ENCODE data around the gene NAV3.

Gene NAV3

GRCh38 chr12:77833329-77833728 is 2.6 kb downstream of the NAV3 start:
- Histone ChIP-seq H4K20me1 (ENCODE audit: insufficient read depth, low read length, poor library complexity, severe bottlenecking) (no peaks in the 10 kb centered on the region), H3K4me3 (ENCODE audit: low read length, poor library complexity, severe bottlenecking) (no peak overlapping the region)

GRCh38 chr12:77834618-77835017 is 3.9 kb downstream of the NAV3 start:
- H3K79me2 ChIP-seq (ENCODE audit: insufficient read depth, low read length), result no peaks in the 10 kb centered on the region
- no peaks in the 10 kb centered on the region for H3K36me3 ChIP-seq (ENCODE audit: insufficient read depth, low read length)
- no peaks in the 10 kb centered on the region for H4K20me1 ChIP-seq (ENCODE audit: insufficient read depth, low read length, poor library complexity, severe bottlenecking)

More at GRCh38 chr12:77833329-77833728, 2.6 kb downstream of the NAV3 start:
- H3K9me3 ChIP-seq (ENCODE audit: insufficient read depth, low read depth, low read length), result no peaks in the 10 kb centered on the region
- no peaks in the 10 kb centered on the region; the same call in 1 of the 2 replicates for H3K9me2 ChIP-seq (replicated peaks; ENCODE audit: low read depth, low read length)
- no peaks in the 10 kb centered on the region for H3K27me3 ChIP-seq (ENCODE audit: insufficient read depth, low read length, poor library complexity, severe bottlenecking)
- H3K36me3 ChIP-seq (ENCODE audit: insufficient read depth, low read length), result no peaks in the 10 kb centered on the region
- TF ChIP-seq EZH2phosphoT487 (IDR thresholded peaks at IDR 0.05; ENCODE audit: borderline replicate concordance) (no peak), CTCF (conservative IDR thresholded peaks at IDR 0.05; ENCODE audit: low read length) (no peak)
- H3F3A ChIP-seq (ENCODE audit: low read depth), result no peaks in the 10 kb centered on the region
- H3K4me1 ChIP-seq (ENCODE audit: insufficient read depth, low read length, poor library complexity, severe bottlenecking), result no peaks in the 10 kb centered on the region
- H3K9ac ChIP-seq (ENCODE audit: low read depth, low read length, poor library complexity, severe bottlenecking), result no peak overlapping the region
- H3K79me2 ChIP-seq (ENCODE audit: insufficient read depth, low read length), result no peaks in the 10 kb centered on the region
- H2AFZ ChIP-seq (ENCODE audit: low read length), result no peak overlapping the region
- H3K4me2 ChIP-seq (ENCODE audit: low read depth, low read length, poor library complexity, severe bottlenecking), result no peak overlapping the region

GRCh38 chr12:77835969-77836368 is 5.3 kb downstream of the NAV3 start:
- TF ChIP-seq EZH2phosphoT487 (IDR thresholded peaks at IDR 0.05; ENCODE audit: borderline replicate concordance), result no peak
- no peak for TF ChIP-seq CTCF (conservative IDR thresholded peaks at IDR 0.05; ENCODE audit: low read length)
- no peak overlapping the region for H2AFZ ChIP-seq (ENCODE audit: low read length)

More at GRCh38 chr12:77834618-77835017, 3.9 kb downstream of the NAV3 start:
- Histone ChIP-seq H3K9me2 (replicated peaks; ENCODE audit: low read depth, low read length) (no peaks in the 10 kb centered on the region; the same call in 1 of the 2 replicates), H3F3A (ENCODE audit: low read depth) (no peaks in the 10 kb centered on the region), H3K4me1 (ENCODE audit: insufficient read depth, low read length, poor library complexity, severe bottlenecking) (no peaks in the 10 kb centered on the region), H3K9me3 (ENCODE audit: insufficient read depth, low read depth, low read length) (no peaks in the 10 kb centered on the region), H3K27me3 (ENCODE audit: insufficient read depth, low read length, poor library complexity, severe bottlenecking) (no peaks in the 10 kb centered on the region), H2AFZ (ENCODE audit: low read length) (no peak overlapping the region), H3K4me2 (ENCODE audit: low read depth, low read length, poor library complexity, severe bottlenecking) (no peak overlapping the region), H3K9ac (ENCODE audit: low read depth, low read length, poor library complexity, severe bottlenecking) (no peak overlapping the region), H3K4me3 (ENCODE audit: low read length, poor library complexity, severe bottlenecking) (no peak overlapping the region)
- TF ChIP-seq CTCF (conservative IDR thresholded peaks at IDR 0.05; ENCODE audit: low read length) (no peak), EZH2phosphoT487 (IDR thresholded peaks at IDR 0.05; ENCODE audit: borderline replicate concordance) (no peak)

More at GRCh38 chr12:77835969-77836368, 5.3 kb downstream of the NAV3 start:
- no peaks in the 10 kb centered on the region; the same call in 1 of the 2 replicates for H3K9me2 ChIP-seq (replicated peaks; ENCODE audit: low read depth, low read length)
- no peak overlapping the region for H3K4me3 ChIP-seq (ENCODE audit: low read length, poor library complexity, severe bottlenecking)
- H3K4me1 ChIP-seq (ENCODE audit: insufficient read depth, low read length, poor library complexity, severe bottlenecking), result no peaks in the 10 kb centered on the region
- H3K27me3 ChIP-seq (ENCODE audit: insufficient read depth, low read length, poor library complexity, severe bottlenecking), result no peaks in the 10 kb centered on the region
- H3K9ac ChIP-seq (ENCODE audit: low read depth, low read length, poor library complexity, severe bottlenecking), result no peak overlapping the region
- no peaks in the 10 kb centered on the region for H3K9me3 ChIP-seq (ENCODE audit: insufficient read depth, low read depth, low read length)
- no peaks in the 10 kb centered on the region for H4K20me1 ChIP-seq (ENCODE audit: insufficient read depth, low read length, poor library complexity, severe bottlenecking)
- no peaks in the 10 kb centered on the region for H3K36me3 ChIP-seq (ENCODE audit: insufficient read depth, low read length)
- no peak overlapping the region for H3K4me2 ChIP-seq (ENCODE audit: low read depth, low read length, poor library complexity, severe bottlenecking)
- no peaks in the 10 kb centered on the region for H3K79me2 ChIP-seq (ENCODE audit: insufficient read depth, low read length)
- no peaks in the 10 kb centered on the region for H3F3A ChIP-seq (ENCODE audit: low read depth)
